Panc1 (cell line): ENCODE data around the gene SLC8A1. TPM values are rescaled to one million over a fixed set of nuclear protein-coding genes. Genes with fewer than 3 reads are reported as not detected.

Source experiments
- ATAC-seq: fragments of 200-7000 bp; cut with Tn5 transposase; 2 replicates; pipeline ENCODE4 v1.9.1; 2020; ENCODE audit warnings: mild to moderate bottlenecking, moderate library complexity
- BruUV-seq: library from RNA; stranded (reverse); fragments of 400-500 nt; replicated peaks from 2 replicates; lab custom pipeline; 2021; lab: Mats Ljungman, UMichigan
- CTCF ChIA-PET: fragments of 300-600 bp; sonication (Branson Sonifier 250); formaldehyde crosslinking; loops from one replicate; lab custom pipeline; 2022; ENCODE audit warnings: antibody characterized with exemption; lab: Charles Lee
- POLR2A ChIA-PET: fragments of 300-600 bp; sonication (Branson Sonifier 250); formaldehyde crosslinking; loops from one replicate; lab custom pipeline; 2022; ENCODE audit warnings: antibody characterized with exemption; lab: Charles Lee
- DNase-seq: peaks from one replicate; pipeline ENCODE4 v3.0.0-alpha.2; 2010; ENCODE audit warnings: low read depth, low spot score
- H3K27ac ChIP-seq: 2 replicates; pipeline ENCODE4 v1.5.1; 2011; ENCODE audit warnings: mild to moderate bottlenecking, low read length, inconsistent platforms
- H3K27me3 ChIP-seq: fragments of 200-500 bp; sonication (Bioruptor generic); 2 replicates; pipeline ENCODE4 v1.6.0; 2014; ENCODE audit warnings: low read length, inconsistent platforms; ENCODE audit not compliant: control insufficient read depth, insufficient read depth
- H3K36me3 ChIP-seq: fragments of 200-500 bp; sonication (Bioruptor generic); 2 replicates; pipeline ENCODE4 v1.5.1; 2014; ENCODE audit warnings: inconsistent platforms, mild to moderate bottlenecking, low read length, moderate library complexity; ENCODE audit not compliant: control insufficient read depth, insufficient read depth
- H3K4me1 ChIP-seq: 2 replicates; pipeline ENCODE4 v1.5.1; 2011; ENCODE audit warnings: inconsistent platforms, mild to moderate bottlenecking, low read length, moderate library complexity; ENCODE audit not compliant: control insufficient read depth, insufficient read depth
- H3K4me3 ChIP-seq, 2 experiments: 2 replicates each; pipeline ENCODE4 v1.5.1; 2011 to 2012; ENCODE audit warnings: low read depth in 2 of 2, low read length in 2 of 2, mild to moderate bottlenecking in 2 of 2, inconsistent platforms in 1 of 2, moderate library complexity in 1 of 2
- H3K9me3 ChIP-seq: fragments of 200-500 bp; sonication (Bioruptor generic); 2 replicates; pipeline ENCODE4 v1.5.1; 2014; ENCODE audit warnings: low read depth, mild to moderate bottlenecking, inconsistent platforms, low read length, moderate library complexity; ENCODE audit not compliant: control insufficient read depth, insufficient read depth
- POLR2AphosphoS5 ChIP-seq: IDR thresholded peaks from 2 replicates; pipeline ENCODE4 v1.6.1; 2012; ENCODE audit warnings: mild to moderate bottlenecking, low read depth, low read length, moderate library complexity
- SIN3A ChIP-seq: IDR thresholded peaks from 2 replicates; pipeline ENCODE4 v1.6.1; 2012; ENCODE audit warnings: low read depth, mild to moderate bottlenecking, low read length, moderate library complexity, borderline replicate concordance; ENCODE audit not compliant: insufficient read depth
- TCF7L2 ChIP-seq: IDR thresholded peaks from 2 replicates; pipeline ENCODE4 v1.6.1; 2011; ENCODE audit warnings: mild to moderate bottlenecking, low read depth, low read length, inconsistent platforms
- in situ Hi-C: cut with HindIII; loops from 2 replicates; pipeline ENCODE4 v1.10.0; 2016; ENCODE audit warnings: low sequenced_read_pairs, low pct_unique_long_range_greater_than_20kb
- intact Hi-C: fragments of 100-400 bp; cut with micrococcal nuclease; formaldehyde crosslinking; loops from one replicate; pipeline ENCODE4 v1.10.0; 2022; ENCODE audit not compliant: unreplicated experiment
- total RNA-seq: library from RNA; stranded (reverse); gene quantifications from one replicate; pipeline ENCODE4 v1.2.1, GENCODE V29; 2021; ENCODE audit not compliant: unreplicated experiment
- TF ChIP-seq, protein P1 (sequence below): fragments of 450-650 bp; IDR thresholded peaks from 2 replicates; pipeline ENCODE4 v1.5.1; 2017; ENCODE audit warnings: mild to moderate bottlenecking
- TF ChIP-seq, protein P2 (sequence below), 2 experiments: IDR thresholded peaks; 2 replicates each; pipeline ENCODE4 v1.6.1; 2011 to 2012; ENCODE audit warnings: low read depth in 2 of 2, control low read depth in 1 of 2, low read length in 1 of 2, mild to moderate bottlenecking in 1 of 2, moderate library complexity in 1 of 2; ENCODE audit not compliant: insufficient read depth in 1 of 2

Gene SLC8A1
- total RNA-seq, 1 experiment from 2014 or later: 0.59 TPM

DNA sequence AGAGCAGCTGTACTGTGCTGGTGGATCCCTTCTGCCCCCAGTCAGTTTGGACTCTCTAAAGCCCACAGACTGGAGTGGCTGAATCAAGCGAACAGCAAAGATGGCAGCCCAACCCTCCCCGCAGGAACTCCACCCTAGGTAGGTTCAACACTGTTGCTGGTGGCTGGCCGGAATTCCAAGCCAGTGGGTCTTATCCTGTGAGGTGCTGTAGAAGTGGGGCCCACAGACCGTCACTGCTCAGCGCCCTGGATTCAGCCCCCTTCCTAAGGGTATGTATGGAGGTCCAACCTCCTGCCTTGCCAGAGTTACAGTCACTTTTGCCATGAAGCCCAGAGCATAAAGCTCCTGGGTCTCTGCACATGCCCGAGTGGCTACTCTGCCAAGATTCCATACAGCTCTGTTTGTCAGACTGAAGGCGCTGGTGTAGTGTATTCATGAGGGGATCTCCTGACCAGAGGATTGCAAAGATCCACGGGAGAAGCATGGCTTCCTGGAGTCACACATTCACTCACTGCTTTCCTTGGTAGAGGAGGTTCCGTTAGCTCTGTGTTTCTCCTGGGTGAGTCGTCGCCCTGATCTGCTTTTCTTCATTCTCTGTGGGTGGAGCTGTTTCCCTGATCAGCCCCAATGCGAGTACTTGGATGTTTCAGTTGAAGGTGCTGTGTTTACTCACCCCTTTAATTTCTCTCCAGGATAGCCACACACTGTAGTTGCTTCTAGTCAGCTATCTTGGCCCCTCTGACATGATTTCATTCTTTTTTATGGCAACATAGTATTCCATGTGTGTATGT, 379.3 kb downstream of the SLC8A1 start:
- Histone ChIP-seq H3K4me1 (no peaks in the 10 kb centered on the region), H3K9me3 (no peaks in the 10 kb centered on the region), H3K27ac (no peak overlapping the region), H3K4me3 (no peak overlapping the region), H3K27me3 (no peaks in the 10 kb centered on the region), H3K36me3 (no peaks in the 10 kb centered on the region)
- in situ Hi-C loops (no loop called here), intact Hi-C loops (no loop called here)
- BruUV-seq: no TSS peak
- DNase-seq: no peak
- POLR2A ChIA-PET: no interaction called here
- ATAC-seq: no peak
- TF ChIP-seq, protein P1, sequence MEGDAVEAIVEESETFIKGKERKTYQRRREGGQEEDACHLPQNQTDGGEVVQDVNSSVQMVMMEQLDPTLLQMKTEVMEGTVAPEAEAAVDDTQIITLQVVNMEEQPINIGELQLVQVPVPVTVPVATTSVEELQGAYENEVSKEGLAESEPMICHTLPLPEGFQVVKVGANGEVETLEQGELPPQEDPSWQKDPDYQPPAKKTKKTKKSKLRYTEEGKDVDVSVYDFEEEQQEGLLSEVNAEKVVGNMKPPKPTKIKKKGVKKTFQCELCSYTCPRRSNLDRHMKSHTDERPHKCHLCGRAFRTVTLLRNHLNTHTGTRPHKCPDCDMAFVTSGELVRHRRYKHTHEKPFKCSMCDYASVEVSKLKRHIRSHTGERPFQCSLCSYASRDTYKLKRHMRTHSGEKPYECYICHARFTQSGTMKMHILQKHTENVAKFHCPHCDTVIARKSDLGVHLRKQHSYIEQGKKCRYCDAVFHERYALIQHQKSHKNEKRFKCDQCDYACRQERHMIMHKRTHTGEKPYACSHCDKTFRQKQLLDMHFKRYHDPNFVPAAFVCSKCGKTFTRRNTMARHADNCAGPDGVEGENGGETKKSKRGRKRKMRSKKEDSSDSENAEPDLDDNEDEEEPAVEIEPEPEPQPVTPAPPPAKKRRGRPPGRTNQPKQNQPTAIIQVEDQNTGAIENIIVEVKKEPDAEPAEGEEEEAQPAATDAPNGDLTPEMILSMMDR: no peak
- TF ChIP-seq, protein P2, sequence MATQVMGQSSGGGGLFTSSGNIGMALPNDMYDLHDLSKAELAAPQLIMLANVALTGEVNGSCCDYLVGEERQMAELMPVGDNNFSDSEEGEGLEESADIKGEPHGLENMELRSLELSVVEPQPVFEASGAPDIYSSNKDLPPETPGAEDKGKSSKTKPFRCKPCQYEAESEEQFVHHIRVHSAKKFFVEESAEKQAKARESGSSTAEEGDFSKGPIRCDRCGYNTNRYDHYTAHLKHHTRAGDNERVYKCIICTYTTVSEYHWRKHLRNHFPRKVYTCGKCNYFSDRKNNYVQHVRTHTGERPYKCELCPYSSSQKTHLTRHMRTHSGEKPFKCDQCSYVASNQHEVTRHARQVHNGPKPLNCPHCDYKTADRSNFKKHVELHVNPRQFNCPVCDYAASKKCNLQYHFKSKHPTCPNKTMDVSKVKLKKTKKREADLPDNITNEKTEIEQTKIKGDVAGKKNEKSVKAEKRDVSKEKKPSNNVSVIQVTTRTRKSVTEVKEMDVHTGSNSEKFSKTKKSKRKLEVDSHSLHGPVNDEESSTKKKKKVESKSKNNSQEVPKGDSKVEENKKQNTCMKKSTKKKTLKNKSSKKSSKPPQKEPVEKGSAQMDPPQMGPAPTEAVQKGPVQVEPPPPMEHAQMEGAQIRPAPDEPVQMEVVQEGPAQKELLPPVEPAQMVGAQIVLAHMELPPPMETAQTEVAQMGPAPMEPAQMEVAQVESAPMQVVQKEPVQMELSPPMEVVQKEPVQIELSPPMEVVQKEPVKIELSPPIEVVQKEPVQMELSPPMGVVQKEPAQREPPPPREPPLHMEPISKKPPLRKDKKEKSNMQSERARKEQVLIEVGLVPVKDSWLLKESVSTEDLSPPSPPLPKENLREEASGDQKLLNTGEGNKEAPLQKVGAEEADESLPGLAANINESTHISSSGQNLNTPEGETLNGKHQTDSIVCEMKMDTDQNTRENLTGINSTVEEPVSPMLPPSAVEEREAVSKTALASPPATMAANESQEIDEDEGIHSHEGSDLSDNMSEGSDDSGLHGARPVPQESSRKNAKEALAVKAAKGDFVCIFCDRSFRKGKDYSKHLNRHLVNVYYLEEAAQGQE (IDR thresholded peaks at IDR 0.05; ENCODE audit: insufficient read depth in 1 of 2, low read depth in 2 of 2, low read length in 1 of 2): no peak
- TF ChIP-seq POLR2AphosphoS5 (no peak), SIN3A (no peak), TCF7L2 (no peak)
- CTCF ChIA-PET: no interaction called here

DNA sequence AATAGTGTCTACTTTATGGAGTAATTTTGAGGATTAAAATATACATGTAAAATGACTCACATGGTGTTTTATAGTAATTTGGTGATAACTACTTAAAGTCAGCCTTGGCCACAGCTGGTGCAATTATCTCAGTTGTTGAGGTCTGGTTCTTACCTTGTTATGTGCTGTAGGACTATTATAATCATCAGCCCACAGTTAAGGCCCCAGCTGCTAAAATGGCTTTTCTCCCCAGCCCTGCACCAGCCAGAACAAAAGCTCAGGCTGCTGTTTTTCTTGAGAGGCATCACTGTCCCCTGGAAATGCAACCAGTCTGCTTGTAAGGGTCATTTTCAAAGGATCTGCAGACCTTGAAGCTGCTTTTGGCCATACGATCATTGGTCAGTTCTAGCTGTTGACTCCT, 389.5 kb downstream of the SLC8A1 start:
- intact Hi-C loops: no loop called here
- no peaks in the 10 kb centered on the region for H3K27me3 ChIP-seq
- H3K27ac ChIP-seq: no peak overlapping the region
- no peak overlapping the region for H3K4me3 ChIP-seq
- TF ChIP-seq, protein P2 (IDR thresholded peaks at IDR 0.05; ENCODE audit: insufficient read depth in 1 of 2, low read depth in 2 of 2, low read length in 1 of 2): no peak
- TF ChIP-seq, protein P1: no peak
- TF ChIP-seq TCF7L2 (no peak), POLR2AphosphoS5 (no peak), SIN3A (no peak)
- no peak for DNase-seq
- no TSS peak for BruUV-seq
- in situ Hi-C loops: no loop called here
- H3K36me3 ChIP-seq: no peaks in the 10 kb centered on the region
- POLR2A ChIA-PET: no interaction called here
- no peak for ATAC-seq
- H3K4me1 ChIP-seq: no peaks in the 10 kb centered on the region
- H3K9me3 ChIP-seq: no peaks in the 10 kb centered on the region
- CTCF ChIA-PET: no interaction called here
